Fibroblast of skin of right quadriceps (primary cell): Measurements from ENCODE around the gene NFATC4.

Experiments used
- DNase-seq: peaks from one replicate; pipeline ENCODE4 v3.0.0-alpha.2; 2013

NFATC4 gene

DNA sequence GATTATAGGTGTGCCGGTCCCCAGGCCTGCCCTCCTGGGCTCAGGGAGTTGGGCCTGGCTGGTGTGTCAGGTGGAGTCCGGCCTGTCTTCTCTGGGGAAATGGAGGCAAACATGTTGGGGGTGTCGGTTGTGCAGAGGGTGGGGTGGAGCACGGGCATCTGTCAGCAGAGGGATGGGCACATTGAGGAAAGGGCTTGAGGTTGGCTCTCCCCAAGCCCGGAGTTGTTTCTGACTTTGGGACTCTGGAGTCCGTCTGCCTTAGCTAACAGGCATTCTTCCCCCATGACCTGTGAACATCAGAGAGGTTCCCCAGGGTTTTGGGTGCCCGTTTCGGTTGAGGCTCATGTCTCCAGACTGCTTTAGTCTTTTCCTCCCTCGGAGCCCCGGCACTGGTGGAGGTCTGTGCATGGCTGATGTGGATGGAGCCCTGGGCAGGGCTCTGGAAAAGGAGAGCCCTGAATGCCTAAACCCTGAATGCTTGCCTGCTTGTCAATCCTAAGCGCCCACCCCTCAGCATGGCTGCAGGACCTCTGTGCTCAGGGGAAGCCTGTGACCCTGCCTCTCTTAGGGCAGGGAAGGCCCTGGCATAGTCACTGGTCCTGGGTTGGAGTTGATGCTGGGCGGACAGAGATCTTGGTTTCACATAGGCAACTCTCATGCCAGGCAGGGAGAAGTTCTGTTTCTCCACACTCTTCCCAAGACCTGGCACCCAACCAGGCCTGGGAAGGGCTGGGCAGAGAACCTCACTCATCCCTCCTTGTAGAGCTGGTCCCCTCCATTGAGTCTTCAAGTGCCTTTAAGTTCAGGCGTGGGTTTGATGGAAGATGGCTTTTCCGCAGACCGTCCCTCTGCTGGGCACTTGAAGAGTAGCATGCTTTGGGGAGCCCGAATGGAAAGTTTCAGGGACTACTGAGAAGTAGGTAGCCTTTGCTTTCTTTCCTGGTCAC lies 43.7 kb downstream of the NFATC4 start:
- peak; percentile 50 for DNase-seq

DNA sequence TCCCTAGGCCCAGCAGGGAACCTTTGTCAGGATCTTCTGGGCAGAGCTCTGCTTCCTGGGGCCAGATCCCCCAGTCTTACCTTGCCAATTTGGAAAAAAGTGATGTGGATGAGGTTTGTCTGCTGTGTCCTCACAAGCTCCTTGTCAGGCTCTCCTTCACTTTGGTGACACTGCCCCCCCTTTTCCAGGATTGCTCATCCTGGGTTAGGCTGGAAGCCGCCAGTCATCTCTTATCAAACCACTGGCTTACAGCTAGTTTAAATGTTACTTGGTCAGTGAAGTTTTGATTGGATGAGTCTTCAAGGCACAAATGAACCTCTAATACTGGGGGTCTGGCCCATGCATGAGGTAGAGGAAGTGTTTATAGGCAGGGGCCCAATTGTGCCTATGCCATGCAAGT lies 46.1 kb downstream of the NFATC4 start:
- DNase-seq = no peak

DNA sequence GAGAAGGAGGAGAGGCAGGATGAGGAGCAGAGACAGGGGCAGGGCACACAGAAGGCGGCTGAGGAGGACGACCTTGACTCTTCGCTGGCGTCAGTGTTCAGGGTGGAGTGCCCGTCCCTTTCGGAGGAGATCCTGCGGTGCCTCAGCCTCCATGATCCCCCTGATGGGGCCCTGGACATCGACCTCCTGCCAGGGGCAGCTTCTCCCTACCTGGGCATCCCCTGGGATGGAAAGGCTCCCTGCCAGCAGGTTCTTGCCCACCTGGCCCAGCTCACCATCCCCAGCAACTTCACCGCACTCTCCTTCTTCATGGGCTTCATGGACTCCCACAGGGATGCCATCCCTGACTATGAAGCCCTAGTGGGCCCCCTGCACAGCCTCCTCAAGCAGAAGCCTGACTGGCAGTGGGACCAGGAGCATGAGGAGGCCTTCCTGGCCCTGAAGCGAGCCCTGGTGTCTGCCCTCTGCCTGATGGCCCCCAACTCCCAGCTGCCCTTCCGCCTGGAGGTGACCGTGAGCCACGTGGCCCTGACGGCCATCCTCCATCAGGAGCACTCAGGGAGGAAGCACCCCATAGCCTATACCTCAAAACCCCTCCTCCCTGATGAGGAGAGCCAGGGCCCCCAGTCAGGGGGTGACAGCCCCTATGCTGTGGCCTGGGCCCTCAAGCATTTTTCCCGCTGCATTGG lies 46.9 kb downstream of the NFATC4 start:
- no peak for DNase-seq

DNA sequence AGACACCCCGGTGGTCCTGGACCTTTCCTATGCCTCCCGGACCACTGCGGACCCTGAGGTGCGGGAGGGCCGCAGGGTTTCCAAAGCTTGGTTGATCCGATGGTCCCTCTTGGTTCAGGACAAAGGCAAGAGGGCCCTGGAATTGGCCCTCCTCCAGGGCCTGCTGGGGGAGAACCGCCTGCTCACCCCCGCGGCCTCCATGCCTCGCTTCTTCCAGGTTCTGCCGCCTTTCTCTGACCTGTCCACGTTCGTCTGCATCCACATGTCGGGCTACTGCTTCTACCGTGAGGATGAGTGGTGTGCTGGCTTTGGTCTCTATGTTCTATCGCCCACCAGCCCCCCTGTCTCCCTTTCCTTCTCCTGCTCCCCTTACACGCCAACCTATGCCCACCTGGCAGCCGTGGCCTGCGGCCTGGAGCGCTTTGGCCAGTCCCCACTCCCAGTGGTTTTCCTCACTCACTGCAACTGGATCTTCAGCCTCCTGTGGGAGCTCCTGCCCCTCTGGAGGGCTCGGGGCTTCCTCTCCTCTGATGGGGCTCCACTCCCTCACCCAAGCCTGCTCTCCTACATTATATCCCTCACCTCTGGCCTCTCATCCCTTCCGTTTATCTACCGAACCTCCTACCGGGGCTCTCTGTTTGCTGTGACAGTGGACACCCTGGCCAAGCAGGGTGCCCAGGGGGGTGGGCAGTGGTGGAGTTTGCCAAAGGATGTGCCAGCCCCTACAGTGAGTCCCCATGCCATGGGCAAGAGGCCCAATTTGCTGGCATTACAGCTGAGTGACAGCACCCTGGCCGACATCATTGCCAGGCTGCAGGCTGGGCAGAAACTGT lies 47.7 kb downstream of the NFATC4 start:
- DNase-seq = no peak

DNA sequence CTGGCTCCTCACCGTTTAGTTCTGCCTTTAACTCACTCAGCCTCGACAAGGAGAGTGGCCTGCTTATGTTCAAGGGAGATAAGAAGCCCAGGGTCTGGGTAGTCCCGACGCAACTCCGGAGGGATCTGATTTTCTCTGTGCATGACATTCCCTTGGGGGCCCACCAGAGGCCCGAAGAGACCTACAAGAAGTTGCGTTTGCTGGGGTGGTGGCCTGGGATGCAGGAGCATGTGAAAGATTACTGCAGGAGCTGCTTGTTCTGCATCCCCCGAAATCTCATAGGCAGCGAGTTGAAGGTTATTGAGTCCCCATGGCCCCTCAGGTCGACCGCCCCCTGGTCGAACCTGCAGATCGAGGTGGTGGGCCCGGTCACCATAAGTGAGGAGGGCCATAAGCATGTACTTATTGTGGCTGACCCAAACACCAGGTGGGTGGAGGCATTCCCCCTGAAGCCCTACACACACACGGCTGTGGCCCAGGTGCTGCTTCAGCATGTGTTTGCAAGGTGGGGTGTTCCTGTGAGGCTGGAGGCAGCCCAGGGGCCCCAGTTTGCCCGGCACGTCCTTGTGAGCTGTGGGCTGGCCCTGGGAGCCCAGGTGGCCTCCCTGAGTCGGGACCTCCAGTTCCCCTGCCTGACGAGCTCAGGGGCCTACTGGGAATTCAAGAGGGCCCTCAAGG lies 48.4 kb downstream of the NFATC4 start:
- DNase-seq = no peak

DNA sequence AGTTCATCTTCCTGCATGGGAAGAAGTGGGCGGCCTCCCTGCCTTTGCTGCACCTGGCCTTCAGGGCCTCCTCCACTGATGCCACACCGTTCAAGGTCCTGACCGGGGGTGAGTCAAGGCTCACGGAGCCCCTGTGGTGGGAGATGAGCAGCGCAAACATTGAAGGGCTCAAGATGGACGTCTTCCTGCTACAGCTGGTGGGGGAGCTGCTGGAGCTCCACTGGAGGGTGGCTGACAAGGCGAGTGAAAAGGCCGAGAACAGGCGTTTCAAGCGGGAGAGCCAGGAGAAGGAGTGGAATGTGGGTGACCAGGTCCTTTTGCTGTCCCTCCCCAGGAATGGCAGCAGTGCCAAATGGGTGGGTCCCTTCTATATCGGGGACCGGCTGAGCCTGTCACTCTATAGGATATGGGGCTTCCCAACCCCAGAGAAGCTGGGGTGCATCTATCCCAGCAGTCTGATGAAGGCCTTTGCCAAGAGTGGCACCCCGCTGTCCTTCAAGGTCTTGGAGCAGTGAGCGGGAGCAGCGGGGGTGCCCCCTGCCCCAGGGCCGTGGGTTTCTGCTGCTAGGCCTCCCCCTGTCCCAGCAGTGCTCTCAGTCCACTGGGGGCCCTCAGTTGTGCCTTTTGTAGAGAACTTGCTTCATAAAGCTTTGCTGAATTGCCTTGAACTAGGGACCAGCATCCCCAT lies 49.1 kb downstream of the NFATC4 start:
- DNase-seq = no peak

DNA sequence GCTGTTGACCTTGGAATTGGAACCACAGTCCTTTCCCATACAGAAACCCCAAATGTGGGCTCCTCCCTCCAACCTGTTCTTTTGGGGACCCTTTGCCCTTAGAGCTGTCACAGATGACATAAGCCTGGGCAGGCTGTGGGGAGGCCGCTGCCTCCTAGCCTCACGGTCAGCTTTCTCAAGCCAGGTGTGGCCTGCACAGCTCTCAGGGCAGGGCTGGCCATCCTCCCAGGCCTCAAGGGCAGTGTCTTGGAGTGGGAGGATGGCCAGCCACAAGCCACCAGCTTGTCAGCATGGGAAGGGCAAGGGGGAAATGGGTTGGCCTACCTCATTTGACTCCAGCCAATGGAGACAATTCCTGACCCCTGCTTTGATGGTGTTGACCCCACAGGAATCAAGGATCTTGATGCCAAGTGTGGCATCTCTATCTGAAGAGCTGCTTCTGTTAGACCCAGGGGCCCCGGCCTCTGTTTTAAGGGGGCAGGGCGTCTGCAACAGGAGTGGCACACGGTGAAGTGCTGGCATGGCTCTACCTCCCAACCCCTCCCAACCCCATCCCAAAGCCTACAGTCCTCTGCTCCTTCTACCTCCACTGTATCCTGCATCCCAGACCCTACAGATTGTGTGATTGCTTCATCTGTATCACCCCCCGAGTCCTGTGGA lies 50.0 kb downstream of the NFATC4 start:
- no peak for DNase-seq

DNA sequence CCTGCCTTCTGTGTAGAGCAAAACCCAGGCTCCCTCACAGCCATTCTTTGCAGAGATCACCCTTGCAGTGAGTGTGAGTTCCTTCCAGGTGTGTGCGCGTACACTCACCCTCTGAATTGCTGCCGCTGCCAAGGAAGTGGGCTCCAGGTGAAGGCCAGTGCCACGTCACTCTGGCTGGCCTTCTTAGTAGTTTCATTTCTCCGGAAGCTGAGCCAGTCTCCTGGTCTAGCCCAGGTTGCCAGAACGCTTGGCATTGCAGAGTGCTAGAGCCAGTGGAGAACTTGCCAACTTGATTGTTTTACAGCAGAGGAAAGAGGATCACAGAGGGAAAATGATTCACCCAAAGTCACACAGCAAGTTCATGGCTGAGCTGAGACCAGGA lies 50.5 kb downstream of the NFATC4 start:
- DNase-seq = no peak

DNA sequence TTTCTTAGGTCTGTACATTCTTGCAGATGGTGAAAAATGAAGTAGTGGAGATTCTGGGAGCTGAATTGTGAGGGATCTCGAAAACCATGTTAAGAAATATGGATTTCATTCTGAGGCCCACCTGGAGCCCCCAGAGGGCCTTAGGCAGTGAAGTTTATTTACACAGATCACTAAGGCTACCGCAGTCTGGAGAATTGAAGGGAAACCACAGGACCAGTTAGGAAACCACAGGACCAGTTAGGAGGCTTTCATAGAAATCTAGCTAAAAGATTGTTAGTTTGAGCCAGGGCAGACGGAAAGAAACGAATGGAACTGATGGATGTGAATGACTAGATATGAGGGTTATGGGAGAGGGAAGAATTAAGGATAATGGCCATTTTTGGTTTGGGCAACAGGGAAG lies 54.3 kb downstream of the NFATC4 start:
- DNase-seq = no peak

DNA sequence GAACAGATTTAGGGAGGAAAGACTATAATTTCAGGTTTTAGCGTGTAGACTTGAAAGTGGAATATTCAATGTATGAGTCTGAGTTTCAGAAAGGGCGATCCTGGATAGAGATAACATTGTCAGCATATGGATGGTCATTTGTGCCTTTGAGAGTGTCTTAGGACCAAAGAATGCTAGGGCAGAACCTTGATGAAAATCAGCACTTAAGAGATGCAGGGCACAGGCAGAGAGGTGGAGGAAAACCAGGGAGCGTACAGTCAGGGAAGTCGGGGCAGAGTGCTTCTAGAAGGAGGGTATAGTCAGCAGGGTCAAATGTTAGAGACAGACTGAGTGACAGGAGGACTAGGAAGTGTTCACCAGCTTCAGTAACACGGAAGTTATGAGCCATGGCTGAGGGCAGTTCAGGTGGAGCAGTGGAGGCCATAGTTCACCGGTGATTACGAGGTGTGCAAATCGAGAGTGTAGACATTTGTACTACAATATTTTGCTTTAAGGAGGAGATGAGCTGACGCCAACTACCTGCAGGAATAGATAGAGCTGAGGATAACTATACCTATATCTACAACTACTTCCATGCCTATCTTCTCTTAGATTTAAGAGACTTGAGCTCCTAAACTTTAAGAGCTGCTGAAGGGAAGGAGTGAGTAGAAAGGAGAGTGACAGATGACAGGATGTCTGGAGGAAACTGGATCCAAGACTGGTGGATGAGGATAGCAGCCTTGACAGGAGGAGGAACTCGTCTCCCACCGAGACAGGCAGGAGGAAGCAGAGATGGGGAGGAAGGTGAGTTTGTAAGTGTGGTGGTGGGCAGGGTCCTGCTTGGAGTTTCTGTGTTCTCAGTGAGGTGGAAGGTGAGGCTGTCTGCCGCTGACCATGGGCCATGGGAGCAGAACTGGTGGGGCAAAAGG lies 55.0 kb downstream of the NFATC4 start:
- DNase-seq = no peak

DNA sequence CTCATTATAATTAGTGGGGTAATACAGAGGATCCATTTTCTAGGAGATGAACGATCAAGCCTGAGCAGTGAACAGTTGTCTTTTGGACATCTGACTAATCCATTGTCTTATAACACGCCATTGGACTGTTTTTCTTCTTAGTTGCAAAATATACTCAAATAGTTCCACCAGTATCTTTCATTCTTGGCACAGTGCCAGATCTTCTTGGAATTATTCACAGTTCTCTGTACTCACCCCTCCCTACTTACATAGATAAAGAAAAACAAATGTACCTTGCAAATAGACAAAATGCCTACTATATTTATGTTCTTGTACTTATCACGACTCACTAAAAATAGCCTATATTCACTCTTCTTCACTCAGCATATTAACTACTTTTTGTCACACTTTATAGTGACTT lies 57.7 kb downstream of the NFATC4 start:
- peak; percentile 72 for DNase-seq

DNA sequence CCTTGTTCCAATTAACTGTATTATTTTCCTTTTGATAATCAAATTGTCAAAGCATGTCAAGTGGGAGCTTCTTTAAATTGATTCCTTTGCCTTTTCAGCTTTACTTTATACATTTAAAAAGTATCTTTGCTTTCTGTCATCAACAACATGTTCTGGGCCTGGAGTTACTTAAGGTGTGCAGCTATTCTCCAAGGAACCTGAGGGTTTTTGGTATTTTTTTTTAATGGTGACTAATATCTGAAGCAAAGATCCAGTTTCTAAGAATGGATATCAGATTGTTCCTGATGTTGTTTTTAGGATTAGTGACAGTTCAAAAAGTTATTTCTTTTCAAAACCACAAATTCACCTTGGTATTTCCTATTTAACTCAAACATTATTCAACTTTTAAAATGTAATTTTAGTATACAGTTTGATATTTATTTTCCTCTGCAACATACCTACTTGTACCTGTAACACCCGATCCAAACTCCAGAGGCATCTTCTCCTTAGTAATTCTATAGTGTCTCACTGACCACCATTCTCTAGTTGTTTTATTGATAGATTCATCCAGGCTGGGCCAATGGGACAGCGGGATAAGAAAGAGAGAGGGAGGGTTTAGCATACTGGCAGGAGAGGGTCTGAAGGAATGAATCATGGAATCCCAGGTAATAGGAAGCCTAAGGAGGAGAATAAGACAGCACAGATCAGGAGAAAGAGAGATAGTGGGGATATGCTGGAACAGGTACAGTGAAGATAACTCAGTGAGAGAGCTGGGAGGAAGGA lies 58.3 kb downstream of the NFATC4 start:
- DNase-seq = no peak

DNA sequence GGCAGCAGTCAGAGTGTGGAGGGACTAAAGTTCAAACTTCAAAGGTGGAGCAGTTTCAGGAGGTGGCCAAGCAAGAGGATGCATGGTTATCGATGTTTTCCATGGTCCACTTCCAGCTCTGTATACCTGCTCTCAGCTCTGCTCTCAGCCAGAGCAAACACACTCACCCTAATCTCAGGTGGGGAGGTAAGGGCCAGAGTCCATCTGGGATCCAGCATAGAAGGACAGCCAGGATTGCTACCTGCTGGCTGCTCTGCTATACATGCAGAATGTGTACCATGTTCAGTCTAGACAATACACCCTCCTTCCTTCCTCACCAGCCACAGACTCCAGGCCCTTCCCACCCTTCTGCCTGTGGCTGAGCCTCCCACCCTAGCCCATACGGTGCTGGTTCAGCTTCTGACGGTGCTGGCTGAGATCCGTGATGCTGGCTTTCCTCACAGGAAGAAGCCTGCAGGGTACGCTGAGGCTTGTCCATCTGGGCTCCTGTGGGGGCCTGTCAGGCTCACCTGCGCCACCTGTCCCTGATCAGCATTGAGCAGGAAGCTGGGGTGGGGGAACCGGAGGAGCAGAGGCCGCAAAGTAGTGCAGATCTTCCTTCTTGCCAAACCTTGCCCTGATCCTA lies 59.0 kb downstream of the NFATC4 start:
- no peak for DNase-seq

DNA sequence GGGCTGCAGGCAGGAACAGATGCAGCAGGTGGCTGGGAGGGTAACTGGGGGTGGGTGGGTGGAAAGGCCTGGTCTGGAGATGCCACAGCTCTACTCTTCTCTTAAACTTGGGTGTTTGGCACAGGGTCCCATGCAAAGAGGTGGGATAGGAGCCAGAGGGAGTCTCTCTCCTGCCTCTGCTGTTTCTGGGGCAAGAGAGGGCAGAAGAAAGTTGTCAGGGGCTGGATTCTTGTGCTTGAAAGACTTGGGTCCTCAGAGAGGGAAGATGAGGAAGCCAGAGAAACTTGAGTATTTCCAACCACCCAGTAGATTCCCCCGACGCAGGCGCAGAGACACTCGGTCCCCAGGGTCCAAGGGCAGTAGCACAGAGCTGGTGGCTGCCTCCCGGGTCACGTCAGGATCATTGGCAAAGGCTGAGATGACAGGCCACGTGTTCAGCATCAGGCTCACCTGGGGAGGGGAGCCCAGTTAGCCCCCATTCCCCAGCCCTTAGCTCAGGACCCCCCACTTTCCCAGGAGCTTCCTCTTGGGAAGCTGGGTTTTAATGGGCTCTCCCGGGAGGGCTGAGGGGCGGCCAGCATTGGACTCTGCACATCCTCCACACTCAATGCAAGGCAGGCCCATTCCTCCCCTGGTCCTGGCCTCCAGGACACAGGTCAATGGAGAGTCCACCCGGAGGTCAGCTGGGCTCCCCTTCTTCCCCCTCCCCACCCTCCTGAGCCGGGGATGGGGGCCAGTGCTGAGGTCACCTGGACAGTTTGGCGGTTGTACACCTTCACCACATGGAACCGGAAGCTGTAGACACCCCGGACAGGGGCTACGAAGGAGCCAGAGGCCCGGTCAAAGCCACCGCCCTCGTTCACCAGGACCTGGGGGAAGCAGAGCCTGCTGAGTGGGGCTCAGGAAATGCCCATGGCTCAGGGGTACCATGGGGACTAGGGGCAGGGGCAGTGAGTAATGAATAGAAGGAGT lies 59.8 kb downstream of the NFATC4 start:
- no peak for DNase-seq

DNA sequence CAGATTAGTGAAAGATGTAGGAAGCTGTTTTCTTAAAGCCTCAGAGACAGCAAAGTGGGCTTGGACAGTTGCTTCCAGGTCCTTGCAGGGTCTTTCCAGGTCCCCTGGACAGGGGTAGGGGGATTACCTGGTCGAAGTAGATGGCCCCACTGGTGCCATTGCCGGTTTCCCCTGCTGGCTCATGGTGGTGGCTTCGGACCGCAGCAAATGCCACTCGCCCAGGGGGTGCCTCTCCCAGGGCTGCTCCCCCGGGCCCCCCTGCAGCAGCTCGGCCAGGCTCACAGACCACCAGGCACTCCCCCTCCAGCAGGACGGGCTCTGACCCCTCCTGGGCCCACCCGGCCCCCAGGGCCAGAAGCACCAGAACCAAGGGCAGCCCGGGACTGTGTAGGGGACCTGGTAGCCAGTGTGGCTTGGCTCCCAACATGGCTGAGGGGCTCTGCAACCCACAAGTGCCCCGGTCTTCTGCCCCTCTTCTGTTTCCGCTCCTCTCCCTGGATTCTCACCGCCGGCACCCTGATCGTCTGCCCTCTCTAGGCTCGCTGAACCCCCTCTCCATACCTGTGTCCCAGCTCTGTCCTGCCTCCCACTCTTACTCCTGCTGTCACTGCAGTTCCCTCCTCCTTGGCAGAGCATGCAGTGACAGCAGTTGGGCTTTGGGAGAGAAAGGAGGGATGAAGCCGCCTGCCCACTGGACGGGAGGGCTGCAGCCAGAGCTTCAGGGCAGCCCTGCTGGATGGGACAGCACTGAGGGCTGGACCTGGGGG lies 60.8 kb downstream of the NFATC4 start:
- DNase-seq = no peak
